COLO668 (cell line): ENCODE results near the gene CCDC88A.
"Not testable (repeated sequence)": the region's sequence is repeated elsewhere in the genome, so short reads cannot be mapped to it uniquely, and the experiment has no call there.

Experiments
- DNase-seq: peaks from one replicate; lab custom pipeline; 2025; ENCODE audit not compliant: unreplicated experiment; lab: John Stamatoyannopoulos, UW

The CCDC88A gene

DNA sequence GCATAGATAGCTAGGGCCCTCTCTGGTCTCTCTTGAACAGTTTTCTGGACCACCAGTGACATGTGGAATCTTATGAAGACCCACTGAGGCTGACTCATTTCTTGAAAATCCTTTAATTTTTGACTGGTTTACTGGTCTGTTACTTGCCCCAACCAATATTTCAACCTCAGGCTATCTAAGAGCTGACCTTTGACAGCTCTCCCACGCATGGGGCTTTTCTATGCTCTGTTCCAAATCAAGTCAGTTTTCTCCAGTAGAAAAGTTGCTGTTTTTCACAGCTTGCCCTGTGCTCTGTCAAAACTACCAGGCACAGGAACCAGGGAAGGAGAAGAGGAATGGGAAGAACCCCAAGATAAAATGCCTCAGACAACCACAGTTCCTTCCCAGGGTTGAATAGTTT lies 104.7 kb downstream of the CCDC88A start:
- DNase-seq: no peak

DNA sequence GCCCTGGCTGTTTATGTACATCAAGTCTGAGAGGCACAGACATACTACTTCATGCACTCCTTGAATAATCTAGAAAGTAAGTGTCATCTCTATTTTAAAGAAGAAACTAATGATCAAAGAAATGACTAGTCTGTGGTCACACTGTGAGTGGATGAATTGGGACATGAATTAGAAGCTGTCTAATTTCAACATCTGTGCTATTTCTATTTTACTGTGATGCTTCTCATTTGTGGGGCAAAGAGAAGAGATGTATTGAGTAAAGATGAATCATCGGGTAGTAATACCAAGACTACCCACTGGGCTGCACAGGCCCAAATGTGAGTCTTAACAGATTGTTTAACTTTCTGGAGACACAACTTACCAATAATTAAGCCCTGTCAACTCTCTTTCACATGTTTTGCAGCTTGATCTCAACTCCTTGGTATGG lies 108.2 kb downstream of the CCDC88A start:
- no peak for DNase-seq

DNA sequence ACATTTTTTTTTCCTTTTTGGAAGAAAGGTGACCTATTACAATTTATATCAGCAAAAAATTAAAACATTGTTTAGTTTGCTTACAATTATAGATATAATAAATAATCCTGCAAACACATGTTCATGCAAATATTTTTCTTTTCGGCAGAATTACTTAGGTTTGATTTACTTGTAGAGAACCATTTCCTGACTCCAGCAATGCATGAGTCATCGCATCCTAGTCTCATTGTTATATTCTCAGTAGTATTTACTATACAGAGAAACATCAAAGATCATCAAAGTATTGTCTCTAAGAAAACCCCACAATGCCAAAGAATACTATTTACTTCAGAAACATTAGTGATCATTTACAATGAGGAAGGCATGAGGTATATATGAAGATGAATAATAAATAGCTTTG lies 110.2 kb downstream of the CCDC88A start:
- no peak for DNase-seq

DNA sequence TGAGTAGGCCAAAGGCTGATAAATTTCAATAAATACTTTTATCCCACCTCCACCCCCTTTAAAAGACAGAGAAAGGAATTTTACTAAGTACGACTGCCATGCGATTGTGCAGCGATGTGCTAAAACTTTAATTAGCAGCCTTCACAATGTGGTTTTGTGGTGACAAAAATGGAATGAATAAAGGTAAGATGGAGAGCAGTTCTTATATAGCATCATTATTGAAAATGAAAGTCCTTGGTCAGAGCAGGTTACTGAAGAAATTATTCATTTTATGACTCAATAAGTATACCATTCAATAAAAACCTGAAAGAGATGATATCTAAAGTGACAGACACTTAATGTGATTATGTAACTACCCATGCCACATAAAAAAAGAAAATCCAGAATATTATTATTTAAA lies 117.4 kb downstream of the CCDC88A start:
- no peak for DNase-seq

DNA sequence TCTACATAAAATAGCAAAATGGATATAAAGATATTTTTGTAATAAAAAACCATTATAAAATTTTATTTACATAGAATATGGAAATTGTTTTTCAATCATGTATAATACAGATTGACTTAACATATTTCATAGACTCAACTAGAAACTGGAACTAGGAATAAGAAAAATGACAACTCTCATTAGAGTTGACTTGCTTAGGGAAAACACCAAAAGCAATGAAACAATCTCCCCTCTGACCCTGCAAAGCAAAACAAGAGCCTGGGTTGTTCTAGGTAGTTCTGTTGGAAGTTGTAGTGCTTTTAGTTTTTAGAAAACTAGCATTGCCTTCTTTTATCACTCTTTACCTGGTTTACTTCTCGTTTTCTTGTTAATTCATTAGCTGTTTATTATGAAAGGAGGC lies 118.4 kb downstream of the CCDC88A start:
- DNase-seq: no peak

DNA sequence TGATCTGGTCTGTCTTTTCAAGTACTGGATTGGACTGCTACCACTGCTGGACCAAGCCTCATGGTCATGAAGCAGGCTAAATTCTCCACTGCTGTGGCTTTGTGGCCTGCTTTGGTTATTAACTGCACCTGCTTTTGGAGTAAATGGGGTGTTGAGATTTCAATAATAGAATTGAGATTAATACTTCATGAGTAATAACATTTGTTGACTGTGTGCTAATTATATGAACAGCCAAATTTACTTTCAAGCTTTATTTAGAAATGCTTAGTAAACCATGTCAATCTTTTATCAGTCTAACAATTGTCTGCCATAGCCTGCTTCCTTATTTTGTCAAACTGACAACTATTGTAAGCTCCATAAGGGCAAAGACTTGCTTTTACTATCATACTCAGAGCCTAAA lies 123.3 kb downstream of the CCDC88A start:
- DNase-seq: no peak

DNA sequence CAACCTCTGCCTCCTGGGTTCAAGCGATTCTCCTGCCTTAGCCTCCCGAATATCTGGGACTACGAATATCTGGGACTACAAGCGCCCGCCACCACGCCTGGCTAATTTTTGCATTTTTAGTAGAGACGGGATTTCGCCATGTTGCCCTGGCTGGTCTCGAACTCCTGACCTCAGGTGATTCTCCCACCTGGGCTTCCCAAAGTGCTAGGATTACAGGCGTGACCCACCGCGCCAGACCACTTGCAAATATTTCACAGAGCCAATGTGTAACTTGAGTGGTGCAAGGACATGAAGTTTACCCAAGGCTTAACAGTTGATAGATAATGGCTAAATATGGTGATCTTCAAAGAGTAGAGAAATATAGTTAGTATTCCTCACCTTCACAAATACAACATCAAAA lies 136.6 kb downstream of the CCDC88A start:
- no peak for DNase-seq

DNA sequence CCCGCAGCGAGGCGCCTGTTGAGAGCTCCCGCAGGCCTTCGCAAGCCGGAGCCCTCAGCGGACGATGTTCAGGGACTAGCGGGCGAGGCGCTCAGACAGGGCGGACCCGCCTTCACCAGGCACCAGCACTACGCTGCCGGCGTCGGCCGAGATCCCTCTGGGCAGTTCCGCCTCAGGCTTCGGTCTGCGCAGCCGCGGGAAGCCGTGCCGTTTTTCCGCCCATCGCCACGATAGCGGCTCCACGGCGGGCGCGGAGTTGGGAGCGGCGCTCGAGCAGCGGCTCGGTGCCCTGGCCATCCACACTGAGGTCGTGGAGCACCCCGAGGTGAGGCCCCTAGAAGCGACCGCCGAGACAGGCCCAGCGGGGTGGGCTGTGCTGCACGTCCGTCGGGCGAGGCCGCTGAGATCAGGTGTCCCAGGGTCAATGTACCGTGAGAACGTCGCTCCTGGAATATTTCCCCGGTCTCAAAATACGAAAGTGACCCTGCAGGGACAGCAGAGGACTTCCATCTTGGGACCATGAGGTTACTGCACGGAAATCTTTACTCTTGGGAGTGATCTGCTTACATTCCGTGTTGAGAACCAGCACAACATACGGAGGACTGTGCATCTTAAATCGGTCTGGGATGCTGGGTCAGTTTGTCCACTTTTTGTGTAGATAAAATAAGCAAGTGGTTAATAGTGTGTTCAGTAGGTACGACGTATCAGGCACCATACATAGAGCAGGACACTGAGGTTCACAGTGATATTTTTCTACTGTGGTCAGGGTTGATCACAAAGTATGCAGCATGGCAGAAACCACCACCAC lies 137.3 kb downstream of the CCDC88A start:
- peak; percentile 94 for DNase-seq

DNA sequence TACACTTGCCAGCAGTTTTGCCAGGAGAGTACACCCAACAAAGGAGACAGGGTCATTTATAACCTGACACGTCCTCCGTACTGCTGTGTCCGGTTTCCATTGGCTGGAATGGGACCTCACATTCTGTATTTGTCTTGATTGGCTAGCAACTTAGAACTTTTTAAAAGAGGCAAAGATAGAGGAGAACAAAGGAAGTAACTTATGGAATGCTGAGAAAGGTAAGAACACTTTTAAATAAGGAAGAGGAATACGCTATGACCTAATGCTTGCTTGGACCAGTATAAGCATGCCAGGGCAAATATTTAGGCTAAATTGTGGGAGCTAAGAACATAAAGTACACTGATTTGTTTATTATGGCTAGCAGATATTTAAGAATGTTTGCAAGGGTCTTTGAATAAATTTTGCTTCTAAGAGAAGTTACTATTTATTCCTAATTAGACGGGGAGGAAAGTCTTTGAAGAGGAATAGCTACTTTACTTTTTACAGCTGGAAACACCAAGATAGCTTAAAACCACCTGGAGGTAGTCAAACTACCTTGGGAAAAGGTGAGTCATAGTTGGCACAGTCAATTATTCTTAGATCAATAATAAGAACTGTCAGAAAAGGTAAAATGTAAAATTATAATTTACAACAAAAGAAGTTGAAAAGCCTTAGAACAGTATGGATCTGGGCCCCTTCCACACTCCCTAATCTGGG lies 138.7 kb downstream of the CCDC88A start:
- DNase-seq: not testable (repeated sequence)

DNA sequence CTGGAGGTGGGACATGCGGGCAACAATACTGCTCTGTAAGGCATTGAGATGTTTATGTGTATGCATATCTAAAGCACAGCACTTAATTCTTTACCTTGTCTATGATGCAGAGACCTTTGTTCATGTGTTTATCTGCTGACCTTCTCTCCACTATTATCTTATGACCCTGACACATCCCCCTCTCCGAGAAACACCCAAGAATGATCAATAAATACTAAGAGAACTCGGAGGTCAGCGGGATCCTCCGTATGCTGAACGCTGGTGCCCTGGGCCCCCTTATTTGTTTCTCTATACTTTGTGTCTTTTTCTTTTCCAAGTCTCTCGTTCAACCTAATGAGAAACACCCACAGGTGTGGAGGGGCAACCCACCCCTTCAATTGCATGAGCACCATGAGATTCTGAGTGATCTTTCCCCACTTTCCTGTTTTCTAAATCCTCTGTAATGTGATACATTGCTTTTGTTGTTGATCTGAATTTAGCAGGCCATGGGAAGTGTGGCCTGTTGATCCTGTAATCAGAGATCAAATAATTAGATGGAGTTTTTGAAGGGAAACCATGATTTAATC lies 139.7 kb downstream of the CCDC88A start:
- not testable (repeated sequence) for DNase-seq

DNA sequence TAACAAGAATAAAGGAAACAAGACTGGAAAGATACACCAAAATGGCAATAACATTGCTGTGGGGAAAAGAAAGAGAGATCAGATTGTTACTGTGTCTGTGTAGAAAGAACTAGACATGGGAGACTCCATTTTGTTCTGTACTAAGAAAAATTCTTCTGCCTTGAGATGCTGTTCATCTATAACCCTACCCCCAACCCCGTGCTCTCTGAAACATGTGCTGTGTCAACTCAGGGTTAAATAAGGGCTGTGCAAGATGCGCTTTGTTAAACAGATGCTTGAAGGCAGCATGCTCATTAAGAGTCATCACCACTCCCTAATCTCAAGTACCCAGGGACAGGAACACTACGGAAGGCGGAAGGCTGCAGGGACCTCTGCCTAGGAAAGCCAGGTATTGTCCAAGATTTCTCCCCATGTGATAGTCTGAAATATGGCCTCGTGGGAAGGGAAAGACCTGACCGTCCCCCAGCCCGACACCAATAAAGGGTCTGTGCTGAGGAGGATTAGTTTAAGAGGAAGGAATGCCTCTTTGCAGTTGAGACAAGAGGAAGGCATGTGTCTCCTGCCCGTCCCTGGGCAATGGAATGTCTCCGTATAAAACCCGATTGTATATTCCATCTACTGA lies 140.3 kb downstream of the CCDC88A start:
- not testable (repeated sequence) for DNase-seq

DNA sequence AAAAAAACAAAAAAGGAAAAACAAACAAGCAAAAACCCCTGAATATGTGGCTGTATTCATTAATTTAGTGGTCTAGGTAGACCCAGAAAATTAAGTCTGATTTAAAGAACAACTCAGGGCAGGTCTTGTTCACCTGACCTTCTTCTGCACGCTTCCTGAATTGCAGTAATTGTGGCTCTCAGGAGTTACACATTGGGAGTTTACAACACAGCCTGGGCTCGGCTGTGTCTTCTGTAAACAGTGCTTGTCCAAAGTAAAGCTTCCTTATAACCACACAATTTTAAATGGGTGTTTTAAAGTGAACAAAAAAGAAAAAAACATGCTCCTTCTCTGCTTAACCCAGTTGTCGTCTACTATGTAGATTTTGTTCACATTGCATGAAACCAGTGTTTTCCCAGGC lies 142.3 kb downstream of the CCDC88A start:
- DNase-seq: no peak

DNA sequence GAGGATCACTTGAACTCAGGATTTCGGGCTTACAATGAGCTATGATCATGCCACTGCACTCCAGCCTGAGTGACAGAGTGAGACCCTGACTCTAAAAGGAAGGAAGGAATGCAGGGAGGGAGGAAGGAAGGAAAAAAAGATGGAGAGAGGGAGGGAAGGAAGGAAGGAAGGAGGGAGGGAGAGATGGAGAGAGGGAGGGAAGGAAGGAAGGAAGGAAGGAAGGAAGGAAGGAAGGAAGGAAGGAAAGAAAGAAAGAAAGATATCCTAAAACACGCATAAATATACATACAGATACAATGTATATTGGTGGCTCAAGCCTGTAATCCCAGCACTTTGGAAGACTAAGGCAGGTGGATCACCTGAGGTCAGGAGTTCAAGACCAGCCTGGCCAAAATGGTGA lies 145.3 kb downstream of the CCDC88A start:
- DNase-seq: not testable (repeated sequence)

DNA sequence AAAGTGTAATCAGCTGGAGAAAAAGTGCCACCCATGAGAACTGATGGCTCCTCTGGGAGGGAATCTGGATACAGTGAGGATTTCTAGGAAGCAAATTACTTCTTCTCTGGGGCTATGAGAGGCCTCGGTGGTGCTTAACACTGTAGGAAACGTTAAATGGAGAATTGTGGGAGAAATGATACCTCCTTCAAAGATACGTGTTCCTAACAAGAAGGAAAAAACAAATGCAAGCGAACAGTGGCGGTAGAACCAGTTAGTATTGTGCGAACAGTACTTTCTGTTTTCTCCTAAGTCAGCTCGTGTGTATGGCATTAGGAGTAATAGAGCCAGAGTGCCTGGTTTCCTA lies 150.0 kb downstream of the CCDC88A start:
- DNase-seq: peak; percentile 4

DNA sequence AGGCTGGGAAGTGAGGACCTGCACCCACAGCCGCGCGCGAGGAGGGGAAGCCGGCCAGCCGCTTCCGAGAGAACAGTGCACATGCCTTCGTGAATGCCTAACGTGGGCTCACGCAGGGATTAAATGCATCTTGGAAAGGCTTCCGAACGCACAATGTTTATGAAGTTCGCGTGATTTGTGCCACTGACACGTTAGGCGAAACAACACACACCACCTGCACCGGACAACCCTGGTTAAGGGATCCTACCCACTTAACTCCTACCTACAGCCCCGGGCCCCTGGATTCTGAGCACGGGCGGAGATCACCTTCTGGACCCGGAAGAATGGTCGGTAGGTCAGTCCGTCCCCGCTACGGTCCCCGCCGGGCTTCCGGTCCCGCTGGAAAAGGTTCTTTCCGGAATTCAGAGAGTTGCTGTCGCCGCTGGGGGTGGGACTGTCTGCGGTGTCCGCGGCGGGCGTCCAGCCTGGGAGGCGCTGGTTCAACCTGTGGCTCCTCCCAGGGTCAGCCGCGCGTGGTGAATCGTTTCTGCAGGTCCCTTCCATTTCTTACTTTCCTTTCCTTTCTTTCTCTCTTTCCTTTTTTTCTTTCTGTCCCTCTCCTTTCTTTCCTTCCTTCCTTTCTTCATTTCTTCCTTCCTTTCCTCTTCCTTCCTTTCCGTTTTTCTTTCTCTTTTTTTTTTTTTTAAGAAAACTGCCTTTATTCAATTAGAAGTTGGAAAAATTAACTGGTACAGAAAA lies 150.6 kb downstream of the CCDC88A start, which contains the start of gene MTIF2:
Gene MTIF2, minus strand, starts transcription at position 325 of the 738 bp plus-strand sequence. CDS start 5,373 bp downstream, outside the sequence.
- peak; percentile 97 for DNase-seq

DNA sequence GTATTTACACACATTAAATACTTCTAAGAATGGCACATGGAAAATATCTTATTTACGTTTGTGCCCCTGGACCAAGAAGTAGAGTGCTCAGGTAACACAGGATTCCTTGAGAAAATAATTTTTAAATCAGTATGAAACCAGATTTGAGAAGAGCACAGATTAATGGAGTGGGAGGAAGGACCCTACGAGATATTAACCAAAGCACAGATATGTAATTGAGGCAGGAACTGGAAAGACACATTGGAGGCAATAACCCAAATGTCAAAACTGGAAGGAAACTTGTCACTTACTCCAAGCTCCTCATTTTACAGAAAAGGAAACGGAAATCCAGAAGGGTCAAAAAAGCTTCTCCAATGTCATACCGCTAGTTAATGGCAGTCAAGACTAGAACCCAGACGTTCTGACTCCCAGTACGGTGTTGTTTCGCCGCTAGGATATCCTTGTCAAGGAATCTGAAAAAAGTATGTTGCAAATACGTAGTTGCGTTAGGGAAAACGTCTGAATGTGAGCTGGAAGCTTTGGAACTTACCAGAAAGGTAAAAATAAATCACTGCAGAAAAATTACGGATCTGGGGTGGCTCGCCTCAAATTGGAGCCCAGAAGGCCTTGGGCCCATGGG lies 151.3 kb downstream of the CCDC88A start:
- no peak for DNase-seq

DNA sequence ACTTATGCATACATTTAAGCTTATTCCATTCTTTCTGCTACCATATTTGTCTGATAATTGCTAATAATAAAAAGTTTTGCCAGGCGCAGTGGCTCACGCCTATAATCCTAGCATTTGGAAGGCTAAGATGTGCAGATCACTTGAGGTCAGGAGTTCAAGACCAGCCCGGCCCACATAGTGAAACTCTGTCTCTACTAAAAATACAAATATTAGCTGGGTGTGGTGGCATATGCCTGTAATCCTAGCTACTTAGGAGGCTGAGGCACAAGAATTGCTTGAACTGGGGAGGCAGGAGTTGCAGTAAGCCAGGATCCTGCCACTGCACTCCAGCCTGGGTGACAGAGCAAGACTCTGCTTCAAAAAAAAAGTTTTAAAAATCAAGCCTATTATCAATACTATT lies 160.1 kb downstream of the CCDC88A start:
- not testable (repeated sequence) for DNase-seq

DNA sequence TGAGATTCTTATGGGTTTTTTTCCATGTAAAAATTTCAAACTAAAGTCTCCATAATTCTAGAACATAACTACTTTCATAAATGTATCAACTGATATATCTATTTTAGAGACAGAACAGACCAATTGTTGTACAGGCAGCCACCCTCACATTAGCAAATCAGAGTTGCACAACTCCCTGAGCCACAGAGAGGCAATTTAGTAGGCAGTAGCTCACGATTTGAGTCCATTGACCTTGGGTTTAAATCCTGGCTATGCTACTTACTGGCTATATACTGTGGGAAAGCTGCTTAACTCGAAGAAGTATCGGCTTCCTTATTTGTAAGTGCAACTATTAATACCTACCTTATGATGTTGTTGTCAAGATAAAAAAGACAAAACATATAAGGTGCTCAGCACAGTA lies 166.8 kb downstream of the CCDC88A start:
- no peak for DNase-seq

DNA sequence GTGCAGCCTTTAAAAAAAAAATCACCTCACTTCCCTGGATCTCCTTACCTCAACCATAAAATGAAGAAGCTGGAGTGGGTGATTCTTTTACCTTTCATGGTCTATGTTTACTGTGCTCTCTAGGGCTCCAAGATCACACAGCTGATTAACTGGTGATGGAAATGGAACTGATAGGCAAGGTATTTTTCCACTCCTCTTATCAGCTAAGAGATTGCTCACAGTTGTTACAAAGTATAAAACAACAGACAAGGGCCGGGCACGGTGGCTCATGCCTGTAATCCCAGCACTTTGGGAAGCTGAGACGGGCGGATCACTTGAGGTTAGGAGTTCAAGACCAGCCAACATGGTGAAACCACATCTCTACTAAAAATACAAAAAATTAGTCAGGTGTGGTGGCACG lies 172.6 kb downstream of the CCDC88A start:
- no peak for DNase-seq

DNA sequence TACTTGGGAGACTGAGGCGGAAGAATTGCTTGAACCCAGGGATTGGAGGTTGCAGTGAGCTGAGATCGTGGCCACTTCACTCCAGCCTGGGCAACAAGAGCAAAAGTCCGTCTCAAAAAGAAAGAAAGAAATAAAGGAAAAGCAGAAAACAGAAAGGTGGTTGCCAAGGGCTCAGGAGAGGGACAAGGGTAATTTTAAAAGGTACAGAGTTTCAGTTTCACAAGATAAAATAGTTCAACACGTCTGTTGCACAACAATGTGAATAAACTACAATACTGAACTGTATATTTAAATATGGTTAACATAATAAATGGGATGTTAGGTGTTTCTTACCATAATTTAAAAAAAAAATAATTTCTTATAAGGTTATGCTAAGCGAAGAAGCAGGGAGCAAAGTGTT lies 174.2 kb downstream of the CCDC88A start:
- DNase-seq: no peak

DNA sequence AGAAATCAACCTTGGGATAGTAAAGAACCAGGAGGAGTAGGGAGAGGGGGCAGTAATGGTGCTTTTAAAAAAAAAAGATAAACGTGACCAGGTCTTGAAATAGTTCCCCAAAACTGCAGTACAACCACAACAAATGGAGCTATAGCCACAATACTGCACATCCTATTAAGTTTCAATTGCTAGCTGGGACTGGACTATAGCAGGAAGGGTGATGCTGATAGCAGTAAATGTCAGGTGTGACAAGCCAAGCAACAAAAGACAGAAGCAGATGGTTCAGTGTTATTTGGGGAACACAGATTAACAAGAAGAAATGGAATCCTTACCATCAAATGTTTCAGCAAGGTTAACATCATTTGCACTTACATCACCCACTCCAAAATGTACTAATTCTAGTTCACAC lies 177.0 kb downstream of the CCDC88A start:
- no peak for DNase-seq
